ENCODE data around the gene UQCR10.
A peak's percentile ranks its signal among the peaks of the same experiment; 100 is the strongest.

Gene UQCR10

GRCh38 chr22:29762263-29762662 lies 4.9 kb upstream of the UQCR10 start:
- no CpG with 5 or more reads among the region's 15 CpGs for WGBS (ENCODE audit: insufficient coverage, insufficient read length)
- H3K36me3 ChIP-seq (ENCODE audit: control insufficient read depth, insufficient read depth, low read length): no peaks in the 10 kb centered on the region
- no peaks in the 10 kb centered on the region for H3K27me3 ChIP-seq (ENCODE audit: control insufficient read depth, insufficient read depth, low read length)
- DNase-seq (ENCODE audit: low read depth, low spot score): no peak
- H3K27ac ChIP-seq (ENCODE audit: low read length): no peak overlapping the region
- H3K4me1 ChIP-seq (ENCODE audit: control insufficient read depth, insufficient read depth, low read length): no peaks in the 10 kb centered on the region
- H3K9me3 ChIP-seq (ENCODE audit: control insufficient read depth, insufficient read depth, low read length): no peaks in the 10 kb centered on the region
- no peak overlapping the region for H3K4me3 ChIP-seq (ENCODE audit: low read length)

GRCh38 chr22:29765905-29766631 lies 1.1 kb upstream of the UQCR10 start:
- 0 out of 2 replicates have a peak, but pooled peaks cover 2% of the 10 kb centered on the region for H3K4me1 ChIP-seq (ENCODE audit: control insufficient read depth, insufficient read depth, low read length)
- no peaks in the 10 kb centered on the region for H3K9me3 ChIP-seq (ENCODE audit: control insufficient read depth, insufficient read depth, low read length)
- no peak overlapping the region for H3K27ac ChIP-seq (ENCODE audit: low read length)
- no peak for DNase-seq (ENCODE audit: low read depth, low spot score)
- peak overlapping the region; percentile 43; the same call in 1 of the 2 replicates for H3K4me3 ChIP-seq (ENCODE audit: low read length)
- no peaks in the 10 kb centered on the region; the same call in 1 of the 2 replicates for H3K36me3 ChIP-seq (ENCODE audit: control insufficient read depth, insufficient read depth, low read length)
- no peaks in the 10 kb centered on the region for H3K27me3 ChIP-seq (ENCODE audit: control insufficient read depth, insufficient read depth, low read length)
- no CpG with 5 or more reads among the region's 15 CpGs for WGBS (ENCODE audit: insufficient coverage, insufficient read length)

GRCh38 chr22:29766632-29767170 lies 468 bp upstream of the UQCR10 start, which contains the start of gene ZMAT5:
TSS of gene ZMAT5 (minus strand) at chr22:29767007. CDS start at chr22:29748544, 18,463 bp downstream.
- Histone ChIP-seq H3K27ac (ENCODE audit: low read length) (no peak within 1 kb of the TSS), H3K27me3 (ENCODE audit: control insufficient read depth, insufficient read depth, low read length) (no peaks in the 10 kb centered on the region), H3K9me3 (ENCODE audit: control insufficient read depth, insufficient read depth, low read length) (no peaks in the 10 kb centered on the region), H3K4me3 (ENCODE audit: low read length) (peak within 1 kb of the TSS; percentile 66), H3K4me1 (ENCODE audit: control insufficient read depth, insufficient read depth, low read length) (0 out of 2 replicates have a peak, but pooled peaks cover 2% of the 10 kb centered on the region), H3K36me3 (ENCODE audit: control insufficient read depth, insufficient read depth, low read length) (no peaks in the 10 kb centered on the region; the same call in 1 of the 2 replicates)
- no CpG with 5 or more reads among the region's 32 CpGs for WGBS (ENCODE audit: insufficient coverage, insufficient read length)
- DNase-seq (ENCODE audit: low read depth, low spot score): peak; percentile 93

GRCh38 chr22:29768052-29768693 lies 1.0 kb downstream of the UQCR10 start:
- no peak for DNase-seq (ENCODE audit: low read depth, low spot score)
- H3K9me3 ChIP-seq (ENCODE audit: control insufficient read depth, insufficient read depth, low read length): no peaks in the 10 kb centered on the region
- H3K36me3 ChIP-seq (ENCODE audit: control insufficient read depth, insufficient read depth, low read length): no peaks in the 10 kb centered on the region; the same call in 1 of the 2 replicates
- WGBS (ENCODE audit: insufficient coverage, insufficient read length): no CpG with 5 or more reads among the region's 6 CpGs
- 0 out of 2 replicates have a peak, but pooled peaks cover 2% of the 10 kb centered on the region for H3K4me1 ChIP-seq (ENCODE audit: control insufficient read depth, insufficient read depth, low read length)
- peak overlapping the region; percentile 66; the same call in 1 of the 2 replicates for H3K4me3 ChIP-seq (ENCODE audit: low read length)
- no peak overlapping the region for H3K27ac ChIP-seq (ENCODE audit: low read length)
- no peaks in the 10 kb centered on the region for H3K27me3 ChIP-seq (ENCODE audit: control insufficient read depth, insufficient read depth, low read length)

GRCh38 chr22:29769723-29770321 lies 2.7 kb downstream of the UQCR10 start:
- H3K4me3 ChIP-seq (ENCODE audit: low read length): no peak overlapping the region
- H3K27me3 ChIP-seq (ENCODE audit: control insufficient read depth, insufficient read depth, low read length): no peaks in the 10 kb centered on the region
- no peaks in the 10 kb centered on the region for H3K9me3 ChIP-seq (ENCODE audit: control insufficient read depth, insufficient read depth, low read length)
- no peaks in the 10 kb centered on the region; the same call in 1 of the 2 replicates for H3K36me3 ChIP-seq (ENCODE audit: control insufficient read depth, insufficient read depth, low read length)
- 0 out of 2 replicates have a peak, but pooled peaks cover 2% of the 10 kb centered on the region for H3K4me1 ChIP-seq (ENCODE audit: control insufficient read depth, insufficient read depth, low read length)
- no peak overlapping the region for H3K27ac ChIP-seq (ENCODE audit: low read length)
- no peak for DNase-seq (ENCODE audit: low read depth, low spot score)
- no CpG with 5 or more reads among the region's 2 CpGs for WGBS (ENCODE audit: insufficient coverage, insufficient read length)

- H3K27me3 ChIP-seq (ENCODE audit: control insufficient read depth, insufficient read depth, low read length): no peaks in the 10 kb centered on the region
- no peak overlapping the region for H3K4me3 ChIP-seq (ENCODE audit: low read length)
- 0 out of 2 replicates have a peak, but pooled peaks cover 2% of the 10 kb centered on the region for H3K4me1 ChIP-seq (ENCODE audit: control insufficient read depth, insufficient read depth, low read length)
- WGBS (ENCODE audit: insufficient coverage, insufficient read length): no CpG with 5 or more reads among the region's 5 CpGs
- H3K36me3 ChIP-seq (ENCODE audit: control insufficient read depth, insufficient read depth, low read length): no peaks in the 10 kb centered on the region; the same call in 1 of the 2 replicates
- no peaks in the 10 kb centered on the region for H3K9me3 ChIP-seq (ENCODE audit: control insufficient read depth, insufficient read depth, low read length)
- DNase-seq (ENCODE audit: low read depth, low spot score): peak; percentile 27
- no peak overlapping the region for H3K27ac ChIP-seq (ENCODE audit: low read length)
Observed at GRCh38 chr22:29772170-29772641, 5.0 kb downstream of the UQCR10 start.

GRCh38 chr22:29773233-29773632 lies 6.1 kb downstream of the UQCR10 start:
- no peak overlapping the region for H3K4me3 ChIP-seq (ENCODE audit: low read length)
- no peaks in the 10 kb centered on the region for H3K4me1 ChIP-seq (ENCODE audit: control insufficient read depth, insufficient read depth, low read length)
- WGBS (ENCODE audit: insufficient coverage, insufficient read length): no CpG with 5 or more reads among the region's 2 CpGs
- no peaks in the 10 kb centered on the region; the same call in 1 of the 2 replicates for H3K36me3 ChIP-seq (ENCODE audit: control insufficient read depth, insufficient read depth, low read length)
- no peaks in the 10 kb centered on the region for H3K27me3 ChIP-seq (ENCODE audit: control insufficient read depth, insufficient read depth, low read length)
- H3K9me3 ChIP-seq (ENCODE audit: control insufficient read depth, insufficient read depth, low read length): no peaks in the 10 kb centered on the region
- no peak overlapping the region for H3K27ac ChIP-seq (ENCODE audit: low read length)
- DNase-seq (ENCODE audit: low read depth, low spot score): no peak

GRCh38 chr22:29780220-29780619 lies 13.1 kb downstream of the UQCR10 start:
- Histone ChIP-seq H3K27ac (ENCODE audit: low read length) (no peak overlapping the region), H3K9me3 (ENCODE audit: control insufficient read depth, insufficient read depth, low read length) (no peaks in the 10 kb centered on the region), H3K4me3 (ENCODE audit: low read length) (no peak overlapping the region), H3K4me1 (ENCODE audit: control insufficient read depth, insufficient read depth, low read length) (no peaks in the 10 kb centered on the region; the same call in 1 of the 2 replicates), H3K27me3 (ENCODE audit: control insufficient read depth, insufficient read depth, low read length) (no peaks in the 10 kb centered on the region), H3K36me3 (ENCODE audit: control insufficient read depth, insufficient read depth, low read length) (no peaks in the 10 kb centered on the region)
- WGBS (ENCODE audit: insufficient coverage, insufficient read length): no CpG with 5 or more reads among the region's 5 CpGs
- no peak for DNase-seq (ENCODE audit: low read depth, low spot score)

GRCh38 chr22:29780748-29781676 lies 13.8 kb downstream of the UQCR10 start:
- H3K4me1 ChIP-seq (ENCODE audit: control insufficient read depth, insufficient read depth, low read length): no peaks in the 10 kb centered on the region; the same call in 1 of the 2 replicates
- no peak overlapping the region for H3K27ac ChIP-seq (ENCODE audit: low read length)
- no peaks in the 10 kb centered on the region for H3K27me3 ChIP-seq (ENCODE audit: control insufficient read depth, insufficient read depth, low read length)
- H3K9me3 ChIP-seq (ENCODE audit: control insufficient read depth, insufficient read depth, low read length): no peaks in the 10 kb centered on the region
- no peaks in the 10 kb centered on the region for H3K36me3 ChIP-seq (ENCODE audit: control insufficient read depth, insufficient read depth, low read length)
- no peak overlapping the region for H3K4me3 ChIP-seq (ENCODE audit: low read length)
- no CpG with 5 or more reads among the region's 8 CpGs for WGBS (ENCODE audit: insufficient coverage, insufficient read length)
- DNase-seq (ENCODE audit: low read depth, low spot score): no peak
